ENCODE data around the gene SOX14. TPM values are rescaled to one million over a fixed set of nuclear protein-coding genes. Genes with fewer than 3 reads are reported as not detected.

Gene SOX14
- total and polyA plus RNA-seq, 7 experiments from 2014 or later = not detected

- H3K27me3 Mint-ChIP-seq = peaks cover 0 to 23% (median 11%) of the 10 kb centered on the region in 5 donors
- Histone ChIP-seq H3K4me3 (ENCODE audit: low read length) (no peak overlapping the region), H3K27ac (ENCODE audit: low read depth, low read length) (no peak overlapping the region), H3K36me3 (ENCODE audit: control insufficient read depth in 2 of 3, insufficient read depth in 3 of 3, low read length in 3 of 3) (no peaks in the 10 kb centered on the region), H3K9me3 (ENCODE audit: control insufficient read depth in 2 of 3, low read length in 3 of 3) (no peaks in the 10 kb centered on the region), H3K27me3 (ENCODE audit: control insufficient read depth in 2 of 2, insufficient read depth in 2 of 2, low read length in 2 of 2) (no peaks in the 10 kb centered on the region), H3K4me1 (ENCODE audit: control insufficient read depth in 2 of 2, insufficient read depth in 2 of 2, low read length in 2 of 2) (no peaks in the 10 kb centered on the region)
- H3K4me3 Mint-ChIP-seq = no peak overlapping the region
- DNase-seq (no peak), ATAC-seq (no peak)
- H3K27ac Mint-ChIP-seq = no peak overlapping the region
- H3K4me1 Mint-ChIP-seq = no peaks in the 10 kb centered on the region
- intact Hi-C loops (cut with micrococcal nuclease) = no loop called here
- peaks cover 0 to 21% (median 7%) of the 10 kb centered on the region in 11 donors for H3K9me3 Mint-ChIP-seq
- H3K36me3 Mint-ChIP-seq = peaks cover 0 to 5% (median 0%) of the 10 kb centered on the region in 5 donors
- POLR2A ChIA-PET = no interaction called here
- CTCF ChIA-PET = no interaction called here
Observed at GRCh38 chr3:137803215-137803614, 39.1 kb downstream of the SOX14 start.

- DNase-seq (no peak), ATAC-seq (no peak)
- Mint-ChIP-seq H3K36me3 (peaks cover 0 to 5% (median 0%) of the 10 kb centered on the region in 5 donors), H3K9me3 (peaks cover 0 to 15% (median 6%) of the 10 kb centered on the region in 11 donors), H3K4me3 (no peak overlapping the region), H3K4me1 (no peaks in the 10 kb centered on the region), H3K27me3 (peaks cover 0 to 26% (median 11%) of the 10 kb centered on the region in 5 donors), H3K27ac (peak overlapping the region in 1 of 9 donors; percentile 38)
- Histone ChIP-seq H3K27ac (ENCODE audit: low read depth, low read length) (no peak overlapping the region), H3K4me3 (ENCODE audit: low read length) (no peak overlapping the region), H3K4me1 (ENCODE audit: control insufficient read depth in 2 of 2, insufficient read depth in 2 of 2, low read length in 2 of 2) (no peaks in the 10 kb centered on the region), H3K27me3 (ENCODE audit: control insufficient read depth in 2 of 2, insufficient read depth in 2 of 2, low read length in 2 of 2) (no peaks in the 10 kb centered on the region), H3K36me3 (ENCODE audit: control insufficient read depth in 2 of 3, insufficient read depth in 3 of 3, low read length in 3 of 3) (no peaks in the 10 kb centered on the region), H3K9me3 (ENCODE audit: control insufficient read depth in 2 of 3, low read length in 3 of 3) (no peaks in the 10 kb centered on the region)
- POLR2A ChIA-PET = no interaction called here
- intact Hi-C loops (cut with micrococcal nuclease) = no loop called here
- CTCF ChIA-PET = interaction anchor here (1.0 kb wide), 1 partner anchor 11 kb away, joined by 4 read pairs; no protein-coding TSS in a partner anchor
Observed at GRCh38 chr3:137807998-137808397, 43.9 kb downstream of the SOX14 start.

- no peak for DNase-seq
Observed at GRCh38 chr3:137809509-137809908, 45.4 kb downstream of the SOX14 start.

GRCh38 chr3:137812023-137812422 is 47.9 kb downstream of the SOX14 start:
- intact Hi-C loops (cut with micrococcal nuclease) = no loop called here
- peaks cover 0 to 9% (median 3%) of the 10 kb centered on the region in 11 donors for H3K9me3 Mint-ChIP-seq
- peaks cover 0 to 43% (median 23%) of the 10 kb centered on the region in 5 donors for H3K27me3 Mint-ChIP-seq
- ATAC-seq = no peak
- Histone ChIP-seq H3K36me3 (ENCODE audit: control insufficient read depth in 2 of 3, insufficient read depth in 3 of 3, low read length in 3 of 3) (no peaks in the 10 kb centered on the region), H3K4me1 (ENCODE audit: control insufficient read depth in 2 of 2, insufficient read depth in 2 of 2, low read length in 2 of 2) (no peaks in the 10 kb centered on the region), H3K27ac (ENCODE audit: low read depth, low read length) (no peak overlapping the region), H3K4me3 (ENCODE audit: low read length) (no peak overlapping the region), H3K27me3 (ENCODE audit: control insufficient read depth in 2 of 2, insufficient read depth in 2 of 2, low read length in 2 of 2) (no peaks in the 10 kb centered on the region), H3K9me3 (ENCODE audit: control insufficient read depth in 2 of 3, low read length in 3 of 3) (no peaks in the 10 kb centered on the region)
- H3K4me3 Mint-ChIP-seq = no peak overlapping the region
- H3K36me3 Mint-ChIP-seq = no peaks in the 10 kb centered on the region
- CTCF ChIA-PET = no interaction called here
- H3K4me1 Mint-ChIP-seq = no peaks in the 10 kb centered on the region
- no peak for DNase-seq
- no peak overlapping the region for H3K27ac Mint-ChIP-seq
- POLR2A ChIA-PET = interaction anchor here (1.0 kb wide), 1 partner anchor 64 kb away, joined by 3 read pairs; no protein-coding TSS in a partner anchor

More at GRCh38 chr3:137809509-137809908, 45.4 kb downstream of the SOX14 start:
- intact Hi-C loops (cut with micrococcal nuclease) = no loop called here
- H3K36me3 ChIP-seq (ENCODE audit: control insufficient read depth in 2 of 3, insufficient read depth in 3 of 3, low read length in 3 of 3) = no peaks in the 10 kb centered on the region
- ATAC-seq = no peak
- no peak overlapping the region for H3K27ac ChIP-seq (ENCODE audit: low read depth, low read length)
- no peaks in the 10 kb centered on the region for H3K9me3 ChIP-seq (ENCODE audit: control insufficient read depth in 2 of 3, low read length in 3 of 3)
- no peaks in the 10 kb centered on the region for H3K36me3 Mint-ChIP-seq
- peaks cover 0 to 33% (median 13%) of the 10 kb centered on the region in 5 donors for H3K27me3 Mint-ChIP-seq
- H3K4me1 Mint-ChIP-seq = no peaks in the 10 kb centered on the region
- H3K9me3 Mint-ChIP-seq = peaks cover 0 to 8% (median 5%) of the 10 kb centered on the region in 11 donors
- CTCF ChIA-PET = no interaction called here
- H3K27ac Mint-ChIP-seq = no peak overlapping the region
- no peaks in the 10 kb centered on the region for H3K4me1 ChIP-seq (ENCODE audit: control insufficient read depth in 2 of 2, insufficient read depth in 2 of 2, low read length in 2 of 2)
- H3K27me3 ChIP-seq (ENCODE audit: control insufficient read depth in 2 of 2, insufficient read depth in 2 of 2, low read length in 2 of 2) = no peaks in the 10 kb centered on the region
- no peak overlapping the region for H3K4me3 Mint-ChIP-seq
- POLR2A ChIA-PET = no interaction called here
- no peak overlapping the region for H3K4me3 ChIP-seq (ENCODE audit: low read length)

GRCh38 chr3:137815251-137815650 is 51.1 kb downstream of the SOX14 start:
- H3K27me3 ChIP-seq (ENCODE audit: control insufficient read depth in 2 of 2, insufficient read depth in 2 of 2, low read length in 2 of 2) = no peaks in the 10 kb centered on the region
- DNase-seq = no peak
- intact Hi-C loops (cut with micrococcal nuclease) = no loop called here
- no peaks in the 10 kb centered on the region for H3K36me3 ChIP-seq (ENCODE audit: control insufficient read depth in 2 of 3, insufficient read depth in 3 of 3, low read length in 3 of 3)
- no peaks in the 10 kb centered on the region for H3K9me3 ChIP-seq (ENCODE audit: control insufficient read depth in 2 of 3, low read length in 3 of 3)
- H3K27ac Mint-ChIP-seq = no peak overlapping the region
- no peak overlapping the region for H3K27ac ChIP-seq (ENCODE audit: low read depth, low read length)
- peaks cover 0 to 33% (median 19%) of the 10 kb centered on the region in 5 donors for H3K27me3 Mint-ChIP-seq
- no peaks in the 10 kb centered on the region for H3K36me3 Mint-ChIP-seq
- H3K4me1 ChIP-seq (ENCODE audit: control insufficient read depth in 2 of 2, insufficient read depth in 2 of 2, low read length in 2 of 2) = no peaks in the 10 kb centered on the region
- no peak overlapping the region for H3K4me3 ChIP-seq (ENCODE audit: low read length)
- ATAC-seq = no peak
- no peak overlapping the region for H3K4me3 Mint-ChIP-seq
- no peaks in the 10 kb centered on the region for H3K4me1 Mint-ChIP-seq
- peaks cover 0 to 6% (median 2%) of the 10 kb centered on the region in 11 donors for H3K9me3 Mint-ChIP-seq
- ChIA-PET POLR2A (no interaction called here), CTCF (no interaction called here)

Other genes starting within 250 kb of the SOX14 start
- gene CLDN18, start 245.8 kb downstream of the SOX14 start, total RNA-seq = not detected
- gene CLDN18, start 245.8 kb downstream of the SOX14 start, polyA plus RNA-seq = not detected

All from naive thymus-derived CD4-positive, alpha-beta T cell (primary cell).